GM21526 (cell line): ENCODE measurements around the gene MRPL45.

Experiments used
- ATAC-seq: cut with Tn5 transposase; IDR thresholded peaks from one replicate; pipeline ENCODE4 v1.9.1; 2021; ENCODE audit warnings: moderate library complexity; ENCODE audit not compliant: unreplicated experiment, low FRiP score

The MRPL45 gene

GRCh38 chr17:38324772-38325171 lies 27.8 kb downstream of the MRPL45 start:
- ATAC-seq = no peak

GRCh38 chr17:38325221-38325851 lies 28.4 kb downstream of the MRPL45 start:
- ATAC-seq = no peak

- ATAC-seq = no peak
Measured at GRCh38 chr17:38326996-38327792, 30.2 kb downstream of the MRPL45 start.

GRCh38 chr17:38327936-38328335 lies 31.0 kb downstream of the MRPL45 start:
- no peak for ATAC-seq

- ATAC-seq = no peak
Measured at GRCh38 chr17:38328620-38329019, 31.7 kb downstream of the MRPL45 start.

- ATAC-seq = no peak
Measured at GRCh38 chr17:38329284-38329683, 32.3 kb downstream of the MRPL45 start.

- no peak for ATAC-seq
Measured at GRCh38 chr17:38329808-38330730, 33.1 kb downstream of the MRPL45 start.

GRCh38 chr17:38330941-38331411 lies 34.0 kb downstream of the MRPL45 start:
- no peak for ATAC-seq

- no peak for ATAC-seq
Measured at GRCh38 chr17:38332735-38333134, 35.8 kb downstream of the MRPL45 start.

- ATAC-seq = no peak
Measured at GRCh38 chr17:38333635-38334295, 36.8 kb downstream of the MRPL45 start.

- no peak for ATAC-seq
Measured at GRCh38 chr17:38334480-38335364, 37.8 kb downstream of the MRPL45 start.

GRCh38 chr17:38336838-38337237 lies 39.9 kb downstream of the MRPL45 start:
- no peak for ATAC-seq

GRCh38 chr17:38338053-38338452 lies 41.1 kb downstream of the MRPL45 start:
- ATAC-seq = no peak

- no peak for ATAC-seq
Measured at GRCh38 chr17:38338535-38338934, 41.6 kb downstream of the MRPL45 start.

GRCh38 chr17:38339891-38340290 lies 42.9 kb downstream of the MRPL45 start:
- no peak for ATAC-seq

- no peak for ATAC-seq
Measured at GRCh38 chr17:38341035-38341721, 44.2 kb downstream of the MRPL45 start.

GRCh38 chr17:38342886-38343607 lies 46.1 kb downstream of the MRPL45 start:
- no peak for ATAC-seq
